ENCODE data around the gene PLEKHG7.

PLEKHG7 gene

DNA sequence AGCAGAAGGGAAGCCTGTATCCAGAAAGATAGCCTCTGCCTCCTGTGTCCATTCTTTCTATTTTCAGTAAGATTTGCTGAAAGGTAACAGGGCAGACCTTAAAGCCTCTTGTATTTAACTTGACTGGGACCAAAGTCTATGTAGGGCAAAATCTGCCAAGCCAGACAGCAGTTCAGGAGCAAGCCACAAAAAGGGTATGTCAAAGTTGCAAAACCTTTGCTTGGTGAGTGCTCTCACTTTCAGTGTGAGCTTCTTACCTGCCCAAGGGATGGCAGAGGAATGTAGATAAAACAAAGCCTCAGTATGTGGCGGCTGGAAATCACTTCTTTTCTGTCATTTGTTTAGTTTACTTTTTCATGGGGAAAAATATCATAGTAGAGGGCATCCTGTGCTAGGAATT is 63.1 kb downstream of the PLEKHG7 start:
- no peak overlapping the region for H2AFZ ChIP-seq (ENCODE audit: low read length)
- H3K9me3 ChIP-seq (ENCODE audit: low read length), result no peaks in the 10 kb centered on the region
- H3K4me2 ChIP-seq (ENCODE audit: low read length), result no peak overlapping the region
- no peaks in the 10 kb centered on the region for H4K20me1 ChIP-seq (ENCODE audit: insufficient read depth, low read length)
- no peaks in the 10 kb centered on the region for H3F3A ChIP-seq (ENCODE audit: insufficient read depth, low read length)
- H3K27ac ChIP-seq (ENCODE audit: low read depth, low read length, poor library complexity, severe bottlenecking), result no peak overlapping the region
- no peaks in the 10 kb centered on the region for H3K27me3 ChIP-seq (ENCODE audit: insufficient read depth, low read length)
- H3K4me3 ChIP-seq (ENCODE audit: low read depth, low read length, poor library complexity, severe bottlenecking), result no peak overlapping the region
- no peaks in the 10 kb centered on the region for H3K36me3 ChIP-seq (ENCODE audit: insufficient read depth, low read length)
- H3K79me2 ChIP-seq (ENCODE audit: insufficient read depth, low read length), result no peaks in the 10 kb centered on the region
- H3K9ac ChIP-seq (ENCODE audit: low read length), result no peak overlapping the region
- no peak for TF ChIP-seq CTCF (IDR thresholded peaks at IDR 0.05; ENCODE audit: low read length)
- TF ChIP-seq EZH2 (IDR thresholded peaks at IDR 0.05; ENCODE audit: borderline replicate concordance, low read length), result no peak
- H3K9me2 ChIP-seq (ENCODE audit: low read depth, low read length), result no peaks in the 10 kb centered on the region
- H3K4me1 ChIP-seq (ENCODE audit: insufficient read depth, low read length, severe bottlenecking), result peaks cover 15% of the 10 kb centered on the region

DNA sequence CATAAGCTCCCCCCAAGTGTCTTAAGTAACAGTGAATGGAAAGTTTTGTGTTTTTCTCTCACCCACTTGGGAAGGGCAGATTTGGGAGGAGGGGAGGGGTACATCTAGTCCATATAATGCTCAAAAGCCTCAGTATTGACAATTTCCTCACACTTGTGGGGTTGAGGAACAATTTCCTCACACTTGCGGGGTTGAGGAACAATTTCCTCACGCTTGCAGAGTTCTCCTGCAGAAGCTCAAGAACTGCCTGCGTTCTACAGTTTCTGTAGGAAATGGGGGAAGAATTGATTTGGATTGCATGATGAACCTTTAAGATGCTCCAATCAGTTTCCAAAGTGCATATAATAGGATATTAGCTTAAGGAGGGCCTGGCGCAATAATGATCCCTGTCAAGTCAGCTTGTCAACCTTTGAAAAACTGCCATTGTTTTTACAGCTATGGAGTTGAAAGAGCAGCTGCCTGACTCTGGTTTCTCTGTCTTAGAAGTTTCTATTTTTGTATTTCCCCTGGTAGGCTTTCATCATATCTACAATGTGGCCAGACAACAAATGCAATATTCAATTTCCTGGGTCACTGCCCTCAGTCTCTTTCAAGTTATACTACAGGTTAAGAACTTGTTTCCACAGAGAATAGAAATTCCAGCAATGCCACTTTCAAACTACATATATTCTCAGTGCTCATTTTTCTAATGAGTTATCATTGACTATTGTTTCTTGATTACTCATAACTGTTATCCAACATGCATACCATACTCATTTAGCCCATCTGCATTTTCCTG is 66.5 kb downstream of the PLEKHG7 start:
- no peak overlapping the region for H3K9ac ChIP-seq (ENCODE audit: low read length)
- no peak overlapping the region for H3K4me2 ChIP-seq (ENCODE audit: low read length)
- H3K27ac ChIP-seq (ENCODE audit: low read depth, low read length, poor library complexity, severe bottlenecking), result no peak overlapping the region
- H3K36me3 ChIP-seq (ENCODE audit: insufficient read depth, low read length), result no peaks in the 10 kb centered on the region
- H3F3A ChIP-seq (ENCODE audit: insufficient read depth, low read length), result no peaks in the 10 kb centered on the region
- H3K9me2 ChIP-seq (ENCODE audit: low read depth, low read length), result no peaks in the 10 kb centered on the region
- TF ChIP-seq EZH2 (IDR thresholded peaks at IDR 0.05; ENCODE audit: borderline replicate concordance, low read length) (no peak), CTCF (IDR thresholded peaks at IDR 0.05; ENCODE audit: low read length) (no peak)
- H3K4me1 ChIP-seq (ENCODE audit: insufficient read depth, low read length, severe bottlenecking), result peaks cover 15% of the 10 kb centered on the region
- H3K27me3 ChIP-seq (ENCODE audit: insufficient read depth, low read length), result no peaks in the 10 kb centered on the region
- H2AFZ ChIP-seq (ENCODE audit: low read length), result no peak overlapping the region
- no peaks in the 10 kb centered on the region for H3K9me3 ChIP-seq (ENCODE audit: low read length)
- H4K20me1 ChIP-seq (ENCODE audit: insufficient read depth, low read length), result no peaks in the 10 kb centered on the region
- H3K4me3 ChIP-seq (ENCODE audit: low read depth, low read length, poor library complexity, severe bottlenecking), result no peak overlapping the region
- no peaks in the 10 kb centered on the region for H3K79me2 ChIP-seq (ENCODE audit: insufficient read depth, low read length)

- no peak overlapping the region for H2AFZ ChIP-seq (ENCODE audit: low read length)
- TF ChIP-seq CTCF (IDR thresholded peaks at IDR 0.05; ENCODE audit: low read length), result no peak
- no peak for TF ChIP-seq EZH2 (IDR thresholded peaks at IDR 0.05; ENCODE audit: borderline replicate concordance, low read length)
- H3K9ac ChIP-seq (ENCODE audit: low read length), result no peak overlapping the region
- no peaks in the 10 kb centered on the region for H3K27me3 ChIP-seq (ENCODE audit: insufficient read depth, low read length)
- H3F3A ChIP-seq (ENCODE audit: insufficient read depth, low read length), result no peaks in the 10 kb centered on the region
- no peaks in the 10 kb centered on the region for H3K79me2 ChIP-seq (ENCODE audit: insufficient read depth, low read length)
- no peaks in the 10 kb centered on the region for H4K20me1 ChIP-seq (ENCODE audit: insufficient read depth, low read length)
- no peaks in the 10 kb centered on the region for H3K9me2 ChIP-seq (ENCODE audit: low read depth, low read length)
- no peaks in the 10 kb centered on the region for H3K9me3 ChIP-seq (ENCODE audit: low read length)
- no peak overlapping the region for H3K4me3 ChIP-seq (ENCODE audit: low read depth, low read length, poor library complexity, severe bottlenecking)
- peaks cover 3% of the 10 kb centered on the region; the same call in 1 of the 2 replicates for H3K36me3 ChIP-seq (ENCODE audit: insufficient read depth, low read length)
- no peak overlapping the region for H3K27ac ChIP-seq (ENCODE audit: low read depth, low read length, poor library complexity, severe bottlenecking)
- peaks cover 15% of the 10 kb centered on the region for H3K4me1 ChIP-seq (ENCODE audit: insufficient read depth, low read length, severe bottlenecking)
- H3K4me2 ChIP-seq (ENCODE audit: low read length), result no peak overlapping the region
Observed at GRCh38 chr12:92771001-92771400, 68.2 kb downstream of the PLEKHG7 start.

Measured in OCI-LY1 (cell line).